GM15510 (cell line): ENCODE data around the gene ZFTA.

Source experiments
- POLR2A ChIP-seq: IDR thresholded peaks from 3 replicates; pipeline ENCODE4 v1.6.1; 2011; ENCODE audit warnings: borderline replicate concordance; ENCODE audit not compliant: insufficient read length; ENCODE audit errors: extremely low read depth

The ZFTA gene

GRCh38 chr11:63785823-63786222 is 17.2 kb upstream of the ZFTA start:
- TF ChIP-seq POLR2A: no peak

- TF ChIP-seq POLR2A: no peak
Measured at GRCh38 chr11:63783925-63784592, 15.5 kb upstream of the ZFTA start.

GRCh38 chr11:63782749-63783148 is 14.2 kb upstream of the ZFTA start:
- TF ChIP-seq POLR2A: no peak

GRCh38 chr11:63779039-63779438 is 10.5 kb upstream of the ZFTA start:
- TF ChIP-seq POLR2A: no peak

- TF ChIP-seq POLR2A: no peak
Measured at GRCh38 chr11:63775191-63775590, 6.6 kb upstream of the ZFTA start.

DNA sequence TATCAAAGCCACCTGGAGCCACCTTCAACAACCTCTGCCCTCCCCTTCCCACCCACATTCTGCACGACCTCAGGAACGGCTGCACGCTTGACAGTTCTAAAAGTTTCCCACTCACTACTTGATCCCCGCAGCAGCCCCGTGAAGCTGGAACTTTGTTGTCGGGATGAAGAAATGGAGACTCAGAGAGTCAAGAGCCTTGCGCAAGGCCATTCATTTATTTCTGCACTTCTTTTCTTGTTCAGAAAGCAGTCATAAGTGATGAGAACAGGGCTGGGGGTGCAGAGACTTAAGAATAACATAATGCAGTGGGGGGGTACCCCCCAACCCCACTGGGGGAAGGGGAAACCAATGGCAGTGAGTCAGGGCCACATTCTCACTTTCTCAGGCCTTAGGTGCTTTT is 2.2 kb upstream of the ZFTA start:
- no peak for TF ChIP-seq POLR2A

GRCh38 chr11:63769714-63770455 is 1.3 kb upstream of the ZFTA start:
- TF ChIP-seq POLR2A: no peak

DNA sequence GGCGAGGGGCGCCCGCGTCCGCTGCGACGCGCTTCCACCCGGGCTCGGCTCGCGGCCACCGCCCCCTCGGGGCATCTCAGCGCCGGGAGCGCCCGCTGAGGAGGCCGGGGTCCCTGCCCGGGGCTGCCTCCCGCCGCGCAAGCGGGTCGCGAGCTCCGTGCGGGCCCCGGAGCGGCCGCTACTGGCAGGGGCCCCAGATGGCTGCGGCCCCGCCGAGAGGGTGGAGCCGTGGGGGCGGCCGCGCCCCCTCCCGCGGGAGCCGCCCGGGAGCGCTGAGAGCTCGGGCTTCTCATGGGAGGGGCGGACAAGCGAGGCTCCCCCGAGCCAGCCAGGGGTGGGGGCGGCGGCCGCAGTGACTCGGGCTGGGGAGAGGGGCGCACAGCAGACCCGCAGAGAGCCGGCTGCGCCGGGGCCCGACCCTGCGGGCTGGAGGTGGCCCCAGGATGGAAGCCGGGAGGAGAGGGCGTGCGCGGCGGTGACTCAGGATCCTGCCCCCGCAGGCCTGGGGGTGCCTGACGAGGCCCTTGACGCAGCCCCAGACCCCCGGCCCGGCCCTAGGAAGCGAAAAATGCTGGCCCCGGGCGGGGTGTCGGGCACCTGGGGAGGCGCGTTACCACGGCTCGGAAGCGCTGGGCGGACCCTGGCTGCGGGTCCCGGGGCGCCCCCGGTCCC is 603 bp upstream of the ZFTA start:
- TF ChIP-seq POLR2A: peak; percentile 28

- no peak for TF ChIP-seq POLR2A
Measured at GRCh38 chr11:63767565-63768236, 874 bp downstream of the ZFTA start.

- TF ChIP-seq POLR2A: no peak
Measured at GRCh38 chr11:63767267-63767564, 1.4 kb downstream of the ZFTA start.

- TF ChIP-seq POLR2A: no peak
Measured at GRCh38 chr11:63766531-63767235, 1.9 kb downstream of the ZFTA start.

DNA sequence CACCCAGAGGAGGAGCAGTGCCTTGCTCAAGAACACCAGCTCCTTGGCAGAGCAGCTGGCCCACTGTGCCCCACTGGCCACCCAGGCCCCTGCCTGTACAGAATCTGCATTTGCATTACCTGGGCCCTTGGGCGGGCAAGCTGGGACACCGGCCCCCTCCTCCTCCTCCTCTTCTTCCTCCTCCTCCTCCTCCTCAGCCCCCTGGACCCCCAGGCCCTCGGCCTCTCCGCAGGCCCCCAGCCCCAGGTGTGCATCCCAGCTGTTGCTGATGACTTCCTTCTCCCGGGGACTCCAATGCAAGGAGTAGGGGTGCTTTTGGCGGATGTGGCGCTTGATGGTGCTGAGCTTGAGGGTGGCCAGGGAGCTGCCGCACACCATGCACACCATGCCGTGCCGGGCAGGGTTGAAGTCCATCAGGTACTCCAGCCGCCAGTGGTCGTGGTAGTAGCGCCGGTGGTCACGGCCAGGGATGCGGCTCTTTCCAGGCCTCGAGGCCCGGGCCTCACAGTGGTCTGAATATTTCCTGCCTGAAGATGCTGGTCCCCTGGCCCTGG is 2.8 kb downstream of the ZFTA start:
- no peak for TF ChIP-seq POLR2A

DNA sequence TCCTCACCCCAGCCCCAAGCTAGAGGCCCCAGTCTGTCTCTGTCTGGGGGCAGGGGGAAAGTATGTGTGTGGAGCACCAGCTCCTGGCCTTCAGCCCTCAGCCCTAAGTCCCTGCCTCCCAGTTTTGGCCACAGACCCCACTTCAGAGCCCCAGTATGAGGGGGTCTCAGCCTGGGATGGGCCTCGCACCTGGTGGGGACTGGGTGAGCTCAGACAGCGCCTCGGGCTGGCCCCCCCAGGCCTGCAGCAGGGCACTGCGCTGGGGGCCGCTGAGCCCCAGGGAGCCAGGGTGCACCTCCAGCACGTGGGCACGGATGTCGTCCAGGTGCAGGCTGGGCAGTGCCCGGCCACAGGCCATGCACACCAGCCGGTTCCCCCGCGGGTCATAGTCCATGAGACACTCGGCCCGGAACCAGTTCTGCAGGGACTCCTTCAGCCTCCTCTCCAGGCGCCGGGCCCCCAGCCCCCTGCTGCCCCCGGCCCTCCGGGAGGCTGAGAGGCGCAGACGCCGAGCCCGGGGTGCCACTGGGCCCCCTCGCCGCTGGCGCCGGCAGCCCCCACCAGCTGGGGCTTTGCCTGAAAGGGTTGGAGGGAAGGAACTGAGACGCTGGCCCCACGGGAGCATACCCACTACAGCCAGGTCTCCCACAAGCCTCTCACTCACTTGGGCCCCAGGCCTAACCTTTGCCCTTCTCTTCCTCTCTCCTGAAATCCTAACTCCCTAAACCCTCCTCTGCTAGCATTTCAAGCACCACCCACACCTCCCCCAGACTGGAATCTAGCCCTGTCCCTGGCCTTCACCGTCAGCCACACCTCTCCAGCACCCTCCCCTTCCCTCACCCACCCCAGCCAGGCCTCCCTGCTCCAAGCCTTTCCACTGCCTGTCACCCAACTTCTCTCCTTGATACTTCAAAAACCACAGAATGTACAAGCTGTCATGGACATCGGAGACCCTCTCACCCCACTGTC is 3.6 kb downstream of the ZFTA start:
- TF ChIP-seq POLR2A: no peak

GRCh38 chr11:63764340-63764678 is 4.3 kb downstream of the ZFTA start:
- no peak for TF ChIP-seq POLR2A
